DOHH2 (cell line): ENCODE measurements around the gene ZBTB25.

Source experiments
- H3F3A ChIP-seq: fragments of 200-600 bp; sonication (generic), shearing (Covaris generic); 2 replicates; pipeline ENCODE4 v1.6.0; 2016; ENCODE audit warnings: antibody characterized with exemption, mild to moderate bottlenecking; ENCODE audit not compliant: control insufficient read depth, insufficient read depth
- H3K27ac ChIP-seq: fragments of 200-600 bp; sonication (generic); 2 replicates; pipeline ENCODE4 v1.5.1; 2014; ENCODE audit warnings: low read depth, mild to moderate bottlenecking, low read length, moderate library complexity
- H3K27me3 ChIP-seq: fragments of 200-600 bp; sonication (generic); 2 replicates; pipeline ENCODE4 v1.6.1; 2014; ENCODE audit warnings: mild to moderate bottlenecking, low read length, mixed read lengths; ENCODE audit not compliant: control insufficient read depth
- H3K36me3 ChIP-seq: fragments of 200-600 bp; sonication (generic); 2 replicates; pipeline ENCODE4 v1.6.1; 2014; ENCODE audit warnings: mild to moderate bottlenecking, low read length, moderate library complexity, mixed read lengths; ENCODE audit not compliant: control insufficient read depth
- H3K4me1 ChIP-seq: fragments of 200-600 bp; sonication (generic); 2 replicates; pipeline ENCODE4 v1.6.1; 2014; ENCODE audit warnings: mild to moderate bottlenecking, low read length, mixed read lengths; ENCODE audit not compliant: control insufficient read depth
- H3K4me2 ChIP-seq: fragments of 200-600 bp; sonication (generic); 2 replicates; pipeline ENCODE4 v1.6.0; 2014; ENCODE audit warnings: mild to moderate bottlenecking, low read length, moderate library complexity
- H3K4me3 ChIP-seq: fragments of 200-600 bp; sonication (generic); 2 replicates; pipeline ENCODE4 v1.5.1; 2014; ENCODE audit warnings: mild to moderate bottlenecking, low read length, mixed read lengths
- H3K79me2 ChIP-seq: fragments of 200-600 bp; sonication (generic); 2 replicates; pipeline ENCODE4 v1.6.1; 2014; ENCODE audit warnings: mild to moderate bottlenecking, low read length, mixed read lengths; ENCODE audit not compliant: control insufficient read depth
- H3K9me2 ChIP-seq: fragments of 200-600 bp; sonication (generic); replicated peaks from 2 replicates; pipeline ENCODE4 v1.6.1; 2014; ENCODE audit warnings: mild to moderate bottlenecking, low read length, mixed read lengths; ENCODE audit not compliant: control insufficient read depth
- H3K9me3 ChIP-seq: fragments of 200-600 bp; sonication (generic); 2 replicates; pipeline ENCODE4 v1.6.1; 2014; ENCODE audit warnings: antibody characterized with exemption, low read length, mixed read lengths; ENCODE audit not compliant: control insufficient read depth, insufficient read depth
- H4K20me1 ChIP-seq: fragments of 200-600 bp; sonication (generic); 2 replicates; pipeline ENCODE4 v1.6.0; 2014; ENCODE audit warnings: low read depth, mild to moderate bottlenecking, antibody characterized with exemption, low read length, moderate library complexity; ENCODE audit not compliant: control insufficient read depth, insufficient read depth
- EZH2phosphoT487 ChIP-seq: fragments of 200-600 bp; sonication (generic); IDR thresholded peaks from 2 replicates; pipeline ENCODE4 v1.6.1; 2017; ENCODE audit warnings: borderline replicate concordance, mild to moderate bottlenecking, antibody characterized with exemption, low read length, moderate library complexity, mixed read lengths
- TF ChIP-seq, protein P1 (sequence below): fragments of 200-600 bp; sonication (generic); IDR thresholded peaks from one replicate; pipeline ENCODE4 v1.5.1; 2014; ENCODE audit warnings: antibody characterized with exemption, mild to moderate bottlenecking, low read depth, low read length; ENCODE audit not compliant: poor library complexity, severe bottlenecking

The ZBTB25 gene

DNA sequence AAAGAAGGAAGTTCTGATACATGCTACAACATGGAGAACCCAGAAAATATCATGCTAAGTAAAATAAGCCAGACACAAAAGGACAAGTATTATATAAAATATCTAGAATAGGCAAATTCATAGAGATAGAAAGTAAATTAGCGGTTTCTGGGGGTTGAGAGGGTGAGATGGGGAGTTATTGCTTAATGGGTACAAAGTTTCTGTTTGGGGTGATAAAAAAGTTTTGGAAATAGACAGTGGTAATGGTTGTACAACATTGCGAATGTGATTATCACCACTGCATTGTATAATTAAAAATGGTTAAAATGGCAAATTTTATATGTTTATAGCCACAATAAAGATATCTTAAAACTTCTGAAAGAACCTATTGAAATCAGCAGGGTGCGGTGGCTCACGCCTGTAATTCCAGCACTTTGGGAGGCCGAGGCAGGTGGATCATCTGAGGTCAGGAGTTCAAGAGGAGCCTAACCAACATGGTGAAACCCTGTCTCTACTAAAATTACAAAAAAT is 15.0 kb downstream of the ZBTB25 start:
- Histone ChIP-seq H3K79me2 (peaks cover 55% of the 10 kb centered on the region), H3K27ac (no peak overlapping the region), H3K36me3 (peaks cover 78% of the 10 kb centered on the region), H4K20me1 (no peaks in the 10 kb centered on the region), H3K9me3 (no peaks in the 10 kb centered on the region), H3K4me2 (no peak overlapping the region), H3K4me1 (no peaks in the 10 kb centered on the region; the same call in 1 of the 2 replicates), H3F3A (peaks cover 11% of the 10 kb centered on the region; the same call in 1 of the 2 replicates), H3K27me3 (no peaks in the 10 kb centered on the region), H3K9me2 (no peaks in the 10 kb centered on the region), H3K4me3 (no peak overlapping the region)
- TF ChIP-seq, protein P1, sequence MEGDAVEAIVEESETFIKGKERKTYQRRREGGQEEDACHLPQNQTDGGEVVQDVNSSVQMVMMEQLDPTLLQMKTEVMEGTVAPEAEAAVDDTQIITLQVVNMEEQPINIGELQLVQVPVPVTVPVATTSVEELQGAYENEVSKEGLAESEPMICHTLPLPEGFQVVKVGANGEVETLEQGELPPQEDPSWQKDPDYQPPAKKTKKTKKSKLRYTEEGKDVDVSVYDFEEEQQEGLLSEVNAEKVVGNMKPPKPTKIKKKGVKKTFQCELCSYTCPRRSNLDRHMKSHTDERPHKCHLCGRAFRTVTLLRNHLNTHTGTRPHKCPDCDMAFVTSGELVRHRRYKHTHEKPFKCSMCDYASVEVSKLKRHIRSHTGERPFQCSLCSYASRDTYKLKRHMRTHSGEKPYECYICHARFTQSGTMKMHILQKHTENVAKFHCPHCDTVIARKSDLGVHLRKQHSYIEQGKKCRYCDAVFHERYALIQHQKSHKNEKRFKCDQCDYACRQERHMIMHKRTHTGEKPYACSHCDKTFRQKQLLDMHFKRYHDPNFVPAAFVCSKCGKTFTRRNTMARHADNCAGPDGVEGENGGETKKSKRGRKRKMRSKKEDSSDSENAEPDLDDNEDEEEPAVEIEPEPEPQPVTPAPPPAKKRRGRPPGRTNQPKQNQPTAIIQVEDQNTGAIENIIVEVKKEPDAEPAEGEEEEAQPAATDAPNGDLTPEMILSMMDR = no peak
- TF ChIP-seq EZH2phosphoT487 = no peak

DNA sequence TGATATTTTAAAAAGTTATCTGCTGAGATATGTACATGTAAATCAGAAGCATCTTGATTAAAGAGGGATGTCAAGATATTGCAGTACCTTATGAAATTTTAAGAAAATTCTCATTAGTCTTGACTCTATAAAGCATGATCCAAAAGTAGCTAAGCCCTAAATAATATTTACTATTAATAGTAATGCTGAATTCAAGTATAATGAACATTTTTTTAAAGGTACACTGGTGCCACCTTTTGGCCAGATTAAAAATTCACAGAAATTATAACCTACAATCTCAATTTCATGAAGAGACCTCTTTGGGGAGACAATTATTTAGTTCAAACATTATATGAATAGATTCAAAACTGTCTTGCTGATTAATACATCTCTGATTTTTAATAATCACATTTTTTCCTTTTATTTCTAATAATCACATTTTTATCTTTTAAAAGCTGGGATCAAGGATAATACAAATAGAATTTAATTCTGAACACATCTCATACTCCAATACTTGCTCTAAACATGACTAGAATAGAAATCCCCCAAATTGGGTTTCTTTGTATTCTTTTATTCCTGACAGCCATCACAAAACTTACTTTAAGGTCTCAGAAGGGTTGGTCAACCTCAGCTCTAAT is 24.9 kb downstream of the ZBTB25 start:
- Histone ChIP-seq H3F3A (peaks cover 20% of the 10 kb centered on the region), H3K9me2 (no peaks in the 10 kb centered on the region), H3K36me3 (peaks cover 14% of the 10 kb centered on the region), H3K4me2 (no peak overlapping the region), H3K79me2 (peaks cover 9% of the 10 kb centered on the region; the same call in 1 of the 2 replicates), H3K27me3 (no peaks in the 10 kb centered on the region), H4K20me1 (peaks cover 9% of the 10 kb centered on the region; the same call in 1 of the 2 replicates), H3K4me1 (no peaks in the 10 kb centered on the region), H3K9me3 (no peaks in the 10 kb centered on the region), H3K4me3 (no peak overlapping the region), H3K27ac (no peak overlapping the region)
- TF ChIP-seq EZH2phosphoT487 = no peak
- TF ChIP-seq, protein P1 = peak; percentile 50

DNA sequence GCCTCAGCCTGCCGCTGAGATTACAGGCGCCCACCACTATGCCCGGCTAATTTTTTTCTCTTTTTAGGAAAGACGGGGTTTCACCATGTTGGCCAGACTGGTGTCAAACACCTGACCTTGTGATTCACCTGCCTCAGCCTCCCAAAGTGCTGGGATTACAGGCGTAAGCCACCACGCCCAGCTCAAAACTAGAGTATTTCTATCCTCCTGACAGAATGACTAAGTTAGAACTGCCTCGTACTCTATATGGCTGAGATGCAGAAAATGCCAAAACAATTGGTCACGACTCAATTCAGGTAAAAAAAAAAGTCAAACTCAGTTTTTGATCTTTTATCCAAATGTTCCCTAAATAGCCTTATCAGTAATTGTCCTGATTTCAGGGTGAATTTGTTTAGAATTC is 27.2 kb downstream of the ZBTB25 start:
- no peaks in the 10 kb centered on the region for H3K9me3 ChIP-seq
- TF ChIP-seq, protein P1 = no peak
- no peak for TF ChIP-seq EZH2phosphoT487
- H3K36me3 ChIP-seq = peaks cover 14% of the 10 kb centered on the region
- H3F3A ChIP-seq = peaks cover 20% of the 10 kb centered on the region
- H3K27me3 ChIP-seq = no peaks in the 10 kb centered on the region
- no peak overlapping the region for H3K4me2 ChIP-seq
- peaks cover 9% of the 10 kb centered on the region; the same call in 1 of the 2 replicates for H4K20me1 ChIP-seq
- no peaks in the 10 kb centered on the region for H3K4me1 ChIP-seq
- no peak overlapping the region for H3K27ac ChIP-seq
- H3K4me3 ChIP-seq = no peak overlapping the region
- no peaks in the 10 kb centered on the region for H3K9me2 ChIP-seq
- H3K79me2 ChIP-seq = peaks cover 9% of the 10 kb centered on the region; the same call in 1 of the 2 replicates
